H1 (cell line): ENCODE measurements around the gene FOXO1. TPM values are rescaled to one million over a fixed set of nuclear protein-coding genes. Genes with fewer than 3 reads are reported as not detected.

Experiments used
- CTCF ChIA-PET: fragments of 300-600 bp; sonication (Branson Sonifier 250); formaldehyde crosslinking; loops from one replicate; lab custom pipeline; 2021; ENCODE audit not compliant: partially characterized antibody; lab: Charles Lee
- POLR2A ChIA-PET: fragments of 300-600 bp; sonication (Branson Sonifier 250); formaldehyde crosslinking; loops from one replicate; lab custom pipeline; 2021; ENCODE audit warnings: inconsistent platforms; ENCODE audit not compliant: partially characterized antibody; lab: Charles Lee
- DNase-seq, 2 experiments: peaks; one replicate each; pipeline versions ENCODE4 v3.0.0 to v3.0.0-alpha.2; 2010 to 2022; ENCODE audit warnings: low spot score in 2 of 2, low read depth in 1 of 2, mixed read lengths in 1 of 2
- FAIRE-seq: peaks from 2 replicates; lab custom pipeline; 2011; peaks lifted over from hg19 to GRCh38; lab: Jason Lieb, UNC
- H2AFZ ChIP-seq: 2 replicates; pipeline ENCODE4 v1.8.1; 2012; ENCODE audit warnings: low read length, inconsistent platforms
- H2AK5ac ChIP-seq: 2 replicates; pipeline ENCODE4 v1.6.1; 2013; ENCODE audit warnings: low read depth, low read length
- H2BK120ac ChIP-seq: replicated peaks from 2 replicates; pipeline ENCODE3; 2013; ENCODE audit warnings: low read depth, low read length, inconsistent platforms
- H2BK12ac ChIP-seq: 2 replicates; pipeline ENCODE4 v1.6.1; 2013; ENCODE audit warnings: low read depth, low read length
- H2BK15ac ChIP-seq: 2 replicates; pipeline ENCODE4 v1.6.1; 2013; ENCODE audit warnings: low read length
- H2BK20ac ChIP-seq: 2 replicates; pipeline ENCODE4 v1.6.1; 2013; ENCODE audit warnings: low read length
- H2BK5ac ChIP-seq: 2 replicates; pipeline ENCODE4 v1.6.1; 2013; ENCODE audit warnings: low read depth, low read length
- H3K14ac ChIP-seq: 2 replicates; pipeline ENCODE4 v1.6.1; 2013; ENCODE audit warnings: inconsistent platforms; ENCODE audit not compliant: insufficient read length
- H3K18ac ChIP-seq: 2 replicates; pipeline ENCODE4 v1.6.1; 2013; ENCODE audit warnings: low read length; ENCODE audit errors: extremely low read depth
- H3K23ac ChIP-seq: 2 replicates; pipeline ENCODE4 v1.6.1; 2013; ENCODE audit warnings: inconsistent platforms; ENCODE audit not compliant: insufficient read length
- H3K23me2 ChIP-seq: 2 replicates; pipeline ENCODE4 v1.6.1; 2013; ENCODE audit warnings: low read depth, low read length
- H3K27ac ChIP-seq: 2 replicates; pipeline ENCODE4 v1.6.1; 2011; ENCODE audit warnings: low read depth, low read length, inconsistent platforms
- H3K27me3 ChIP-seq, 4 experiments: replicated peaks in 1 of 4; 1 replicate in 1 of 4; 2 replicates in 3 of 4; pipeline versions ENCODE4 v1.6.1 to v1.8.1; 2011 to 2013; ENCODE audit warnings: low read length in 3 of 4, mild to moderate bottlenecking in 3 of 4, inconsistent platforms in 2 of 4, mixed read lengths in 2 of 4, moderate library complexity in 1 of 4; ENCODE audit not compliant: control insufficient read depth in 3 of 4, insufficient read depth in 3 of 4; ENCODE audit errors: extremely low read depth in 1 of 4
- H3K36me3 ChIP-seq, 4 experiments: 2 replicates each; pipeline versions ENCODE4 v1.6.1 to v1.8.1; 2011 to 2013; ENCODE audit warnings: mild to moderate bottlenecking in 4 of 4, low read length in 3 of 4, moderate library complexity in 2 of 4, control low read depth in 1 of 4, inconsistent platforms in 1 of 4; ENCODE audit not compliant: insufficient read depth in 4 of 4, control insufficient read depth in 2 of 4
- H3K4ac ChIP-seq: replicated peaks from 2 replicates; pipeline ENCODE3; 2013; ENCODE audit warnings: low read length, low read depth, mixed read lengths, inconsistent platforms; ENCODE audit not compliant: insufficient read length
- H3K4me1 ChIP-seq, 4 experiments: replicated peaks in 1 of 4; 1 replicate in 1 of 4; 2 replicates in 3 of 4; pipeline versions ENCODE4 v1.6.1 to v1.8.1; 2011 to 2013; ENCODE audit warnings: low read length in 3 of 4, inconsistent platforms in 2 of 4, mixed read lengths in 1 of 4; ENCODE audit not compliant: insufficient read depth in 4 of 4, control insufficient read depth in 3 of 4
- H3K4me2 ChIP-seq, 2 experiments: 2 replicates each; pipeline versions ENCODE4 v1.6.1 to v1.8.1; 2011 to 2013; ENCODE audit warnings: low read depth in 2 of 2, low read length in 2 of 2, control low read depth in 1 of 2, inconsistent platforms in 1 of 2, mild to moderate bottlenecking in 1 of 2; ENCODE audit not compliant: insufficient read depth in 1 of 2
- H3K4me3 ChIP-seq, 4 experiments: fragments of 200-600, 300-600 bp in 1 of 4; sonication (generic), shearing (Covaris generic), sonication (Bioruptor Twin) in 1 of 4; 2 replicates each; pipeline versions ENCODE4 v1.5.1 to v1.8.1; 2011 to 2016; ENCODE audit warnings: low read length in 4 of 4, low read depth in 3 of 4, control low read depth in 2 of 4, inconsistent platforms in 2 of 4, mild to moderate bottlenecking in 2 of 4, mixed read lengths in 1 of 4, moderate library complexity in 1 of 4; ENCODE audit not compliant: insufficient read depth in 2 of 4; ENCODE audit errors: extremely low read depth in 1 of 4
- H3K56ac ChIP-seq: replicated peaks from 2 replicates; pipeline ENCODE3; 2013; ENCODE audit warnings: low read depth, mild to moderate bottlenecking, mixed read lengths, low read length, inconsistent platforms; ENCODE audit not compliant: insufficient read length
- H3K79me1 ChIP-seq: 2 replicates; pipeline ENCODE4 v1.6.1; 2013; ENCODE audit warnings: low read depth, low read length, control low read depth
- H3K79me2 ChIP-seq, 2 experiments: 2 replicates each; pipeline versions ENCODE4 v1.6.1 to v1.8.1; 2012 to 2013; ENCODE audit warnings: low read length in 2 of 2, mild to moderate bottlenecking in 2 of 2, inconsistent platforms in 1 of 2; ENCODE audit not compliant: insufficient read depth in 2 of 2, control insufficient read depth in 1 of 2
- H3K9ac ChIP-seq, 4 experiments: replicated peaks in 1 of 4; 1 replicate in 1 of 4; 2 replicates in 3 of 4; pipeline versions ENCODE4 v1.6.1 to v1.8.1; 2011 to 2013; ENCODE audit warnings: low read depth in 3 of 4, low read length in 3 of 4, control low read depth in 2 of 4, mild to moderate bottlenecking in 2 of 4, moderate library complexity in 2 of 4, inconsistent platforms in 1 of 4; ENCODE audit errors: extremely low read depth in 1 of 4
- H3K9me3 ChIP-seq, 2 experiments: 2 replicates each; pipeline versions ENCODE4 v1.6.1 to v1.8.1; 2012 to 2013; ENCODE audit warnings: mild to moderate bottlenecking in 2 of 2, moderate library complexity in 2 of 2, control low read depth in 1 of 2, inconsistent platforms in 1 of 2, low read depth in 1 of 2, low read length in 1 of 2, mixed read lengths in 1 of 2; ENCODE audit not compliant: insufficient read depth in 2 of 2
- H4K20me1 ChIP-seq, 2 experiments: replicated peaks in 1 of 2; 2 replicates each; pipeline versions ENCODE3 to v1.8.1; 2011 to 2013; ENCODE audit warnings: inconsistent platforms in 2 of 2, low read length in 2 of 2, mild to moderate bottlenecking in 1 of 2; ENCODE audit not compliant: insufficient read depth in 2 of 2, control insufficient read depth in 1 of 2
- H4K5ac ChIP-seq: 2 replicates; pipeline ENCODE4 v1.6.1; 2013; ENCODE audit warnings: low read length, low read depth, mixed read lengths, inconsistent platforms; ENCODE audit not compliant: insufficient read length
- H4K8ac ChIP-seq: 2 replicates; pipeline ENCODE4 v1.8.0; 2013; ENCODE audit warnings: mild to moderate bottlenecking, moderate library complexity, low read length, inconsistent platforms; ENCODE audit not compliant: insufficient read depth; ENCODE audit errors: extremely low read depth
- H4K91ac ChIP-seq: replicated peaks from 2 replicates; pipeline ENCODE3; 2013; ENCODE audit warnings: low read length, mixed read lengths, inconsistent platforms; ENCODE audit not compliant: insufficient read length
- BRCA1 ChIP-seq: IDR thresholded peaks from 2 replicates; pipeline ENCODE4 v1.6.1; 2012; ENCODE audit warnings: low read depth, low read length, improper control_type of control experiment
- HDAC2 ChIP-seq, 2 experiments: fragments of 300-600 bp in 1 of 2; sonication (generic) in 1 of 2; IDR thresholded peaks; 2 replicates each; pipeline ENCODE4 v1.6.1; 2011 to 2012; ENCODE audit warnings: low read depth in 2 of 2, low read length in 2 of 2, mild to moderate bottlenecking in 2 of 2, moderate library complexity in 2 of 2, borderline replicate concordance in 1 of 2, inconsistent platforms in 1 of 2
- KDM1A ChIP-seq: fragments of 200-600, 300-600 bp; sonication (generic); IDR thresholded peaks from 2 replicates; pipeline ENCODE4 v1.7.1; 2016; ENCODE audit warnings: mild to moderate bottlenecking, low read length, borderline replicate concordance
- KDM4A ChIP-seq: IDR thresholded peaks from one replicate; pipeline ENCODE4 v1.7.1; 2012; ENCODE audit warnings: low read depth, mild to moderate bottlenecking, moderate library complexity, low read length, inconsistent platforms; ENCODE audit not compliant: severe bottlenecking
- RFX5 ChIP-seq: IDR thresholded peaks from 2 replicates; pipeline ENCODE4 v1.6.1; 2011; ENCODE audit warnings: low read depth, low read length, improper control_type of control experiment, borderline replicate concordance
- SIRT6 ChIP-seq: IDR thresholded peaks from one replicate; pipeline ENCODE4 v1.7.1; 2012; ENCODE audit warnings: low read length, inconsistent platforms
- SP2 ChIP-seq: IDR thresholded peaks from 2 replicates; pipeline ENCODE4 v1.6.1; 2012; ENCODE audit warnings: mild to moderate bottlenecking, low read length, inconsistent platforms
- whole genome bisulfite sequencing, 2 experiments: shearing (Covaris generic) in 1 of 2; methylation state at CpG; one replicate each; pipeline versions ENCODE4 v1.1.6 to v1.1.7; 2013 to 2015; ENCODE audit warnings: low lambda C conversion rate in 2 of 2, mixed read lengths in 2 of 2, inconsistent platforms in 1 of 2, low coverage in 1 of 2, missing lambda C conversion rate in 1 of 2; ENCODE audit not compliant: insufficient replicate concordance in 2 of 2, insufficient coverage in 1 of 2, insufficient read length in 1 of 2; ENCODE audit errors: extremely low coverage in 1 of 2, missing lambda C conversion rate in 1 of 2; 5-methylcytosine and 5-hydroxymethylcytosine counted together
- polyA plus RNA-seq, 7 experiments: library from polyadenylated mRNA; depleted of rRNA in 3 of 7; stranded (reverse) in 5 of 7; unstranded in 2 of 7; fragments of >200 nt in 5 of 7; fragments of 200-250 nt in 2 of 7; gene quantifications; 1 replicate in 5 of 7; 2 replicates in 1 of 7; 4 replicates in 1 of 7; pipeline versions ENCODE4 v1.2.1 to v1.2.3, GENCODE V29; 2011 to 2013; ENCODE audit warnings: missing spikeins in 2 of 7, mixed read lengths in 2 of 7
- total RNA-seq: library from RNA; stranded (reverse); fragmentation: NEBNext Ultra II Directional; extraction: Animal tissue kit (Norgen Biotek cat#: 25700); gene quantifications from 2 replicates; pipeline ENCODE4 v1.2.1, GENCODE V29; 2021

Gene FOXO1
- total and polyA plus RNA-seq, 2 of the 8 experiments (the other 6 are each of a cell fraction or from before 2014, with no cell fraction given) = 35.3 to 56.9 TPM

DNA sequence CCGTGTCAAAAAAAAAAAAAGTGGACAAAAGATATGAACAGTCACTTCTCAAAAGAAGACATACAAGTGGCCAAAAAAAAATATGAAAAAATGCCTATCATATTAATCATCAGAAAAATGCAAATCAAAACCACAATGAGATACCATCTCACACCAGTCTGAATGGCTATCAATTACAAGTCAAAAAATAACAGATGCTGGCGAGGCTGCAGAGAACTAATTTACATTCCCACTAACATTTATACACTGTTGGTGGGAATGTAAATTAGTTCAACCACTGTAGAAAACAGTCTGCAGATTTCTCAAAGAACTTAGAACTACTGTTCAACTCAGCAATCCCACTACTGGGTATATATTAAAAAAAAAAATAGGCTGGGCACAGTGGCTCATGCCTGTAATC is 26.5 kb upstream of the FOXO1 start:
- Histone ChIP-seq H3K27me3 (no peaks in the 10 kb centered on the region), H3K23me2 (no peaks in the 10 kb centered on the region), H3K79me1 (no peaks in the 10 kb centered on the region), H3K27ac (no peak overlapping the region), H3K4me3 (no peak overlapping the region), H3K9ac (no peak overlapping the region), H4K8ac (no peak overlapping the region), H3K79me2 (no peaks in the 10 kb centered on the region), H2BK120ac (no peak overlapping the region), H2BK20ac (no peak overlapping the region), H3K4me2 (no peak overlapping the region), H3K36me3 (no peaks in the 10 kb centered on the region), H4K5ac (no peak overlapping the region), H3K23ac (no peak overlapping the region), H3K14ac (no peak overlapping the region), H2BK15ac (no peak overlapping the region), H2BK12ac (no peak overlapping the region), H2BK5ac (no peak overlapping the region), H2AK5ac (no peak overlapping the region), H3K4ac (no peak overlapping the region), H3K9me3 (no peaks in the 10 kb centered on the region), H2AFZ (no peak overlapping the region), H4K20me1 (no peaks in the 10 kb centered on the region), H3K4me1 (no peaks in the 10 kb centered on the region), H4K91ac (no peak overlapping the region), H3K56ac (no peak overlapping the region), H3K18ac (no peak overlapping the region)
- WGBS, 2 experiments = 73% methylated on average over 2 of the region's 2 CpGs; no CpG with 5 or more reads in 1 of the 2 experiments
- ChIA-PET POLR2A (no interaction called here), CTCF (interaction anchor here (0.6 to 1.6 kb wide), 4 partner anchors 10 to 337 kb away, joined by 3 to 7 read pairs (median 4); no protein-coding TSS in a partner anchor)
- no peak for FAIRE-seq
- DNase-seq = no peak
- TF ChIP-seq SIRT6 (no peak), RFX5 (no peak), KDM1A (no peak), KDM4A (no peak), SP2 (no peak), BRCA1 (no peak), HDAC2 (IDR thresholded peaks at IDR 0.05; ENCODE audit: borderline replicate concordance in 1 of 2, low read depth in 2 of 2, low read length in 2 of 2) (no peak)
